H1 (cell line): ENCODE data around the gene RIPPLY1. TPM values are rescaled to one million over a fixed set of nuclear protein-coding genes. Genes with fewer than 3 reads are reported as not detected.

Experiments
- GTF2F1 ChIP-seq: IDR thresholded peaks from 2 replicates; pipeline ENCODE4 v1.6.1; 2012; ENCODE audit warnings: low read depth, low read length, improper control_type of control experiment, borderline replicate concordance
- HDAC6 ChIP-seq: IDR thresholded peaks from one replicate; pipeline ENCODE4 v1.7.1; 2012; ENCODE audit warnings: low read depth, mild to moderate bottlenecking, inconsistent platforms, low read length, moderate library complexity
- MAFK ChIP-seq: IDR thresholded peaks from 2 replicates; pipeline ENCODE4 v1.6.1; 2012; ENCODE audit warnings: low read depth, mild to moderate bottlenecking, improper control_type of control experiment, low read length
- NANOG ChIP-seq: IDR thresholded peaks from 2 replicates; pipeline ENCODE4 v1.6.1; 2011; ENCODE audit warnings: low read length, low read depth, mild to moderate bottlenecking, inconsistent platforms; ENCODE audit not compliant: insufficient read depth, poor library complexity, severe bottlenecking
- PHF8 ChIP-seq: fragments of 200-600 bp; sonication (generic); conservative IDR thresholded peaks from 2 replicates; pipeline ENCODE4 v1.7.1; 2012; ENCODE audit warnings: low read depth, mild to moderate bottlenecking, inconsistent platforms, low read length, moderate library complexity
- SIN3A ChIP-seq, 2 experiments: IDR thresholded peaks in 1 of 2; conservative IDR thresholded peaks in 1 of 2; 2 replicates each; pipeline ENCODE4 v1.6.1; 2011 to 2012; ENCODE audit warnings: low read length in 2 of 2, improper control_type of control experiment in 1 of 2, low read depth in 1 of 2, mild to moderate bottlenecking in 1 of 2
- ZNF274 ChIP-seq: IDR thresholded peaks from 2 replicates; pipeline ENCODE4 v1.7.0; 2012; ENCODE audit warnings: low read length, borderline replicate concordance; ENCODE audit errors: extremely low read depth
- polyA plus RNA-seq, 7 experiments: library from polyadenylated mRNA; depleted of rRNA in 3 of 7; stranded (reverse) in 5 of 7; unstranded in 2 of 7; fragments of >200 nt in 5 of 7; fragments of 200-250 nt in 2 of 7; gene quantifications; 1 replicate in 5 of 7; 2 replicates in 1 of 7; 4 replicates in 1 of 7; pipeline versions ENCODE4 v1.2.1 to v1.2.3, GENCODE V29; 2011 to 2013; ENCODE audit warnings: missing spikeins in 2 of 7, mixed read lengths in 2 of 7
- total RNA-seq: library from RNA; stranded (reverse); fragmentation: NEBNext Ultra II Directional; extraction: Animal tissue kit (Norgen Biotek cat#: 25700); gene quantifications from 2 replicates; pipeline ENCODE4 v1.2.1, GENCODE V29; 2021
- TF ChIP-seq, protein P1 (sequence below), 3 experiments: IDR thresholded peaks; 1 replicate in 2 of 3; 2 replicates in 1 of 3; pipeline versions ENCODE4 v1.5.1 to v1.6.1; 2011; ENCODE audit warnings: low read length in 3 of 3, mild to moderate bottlenecking in 3 of 3, inconsistent platforms in 2 of 3, low read depth in 1 of 3, moderate library complexity in 1 of 3; ENCODE audit not compliant: insufficient read depth in 1 of 3; ENCODE audit errors: control extremely low read depth in 1 of 3

The RIPPLY1 gene
- total and polyA plus RNA-seq, 2 of the 8 experiments (the other 6 are each of a cell fraction or from before 2014, with no cell fraction given): not detected

DNA sequence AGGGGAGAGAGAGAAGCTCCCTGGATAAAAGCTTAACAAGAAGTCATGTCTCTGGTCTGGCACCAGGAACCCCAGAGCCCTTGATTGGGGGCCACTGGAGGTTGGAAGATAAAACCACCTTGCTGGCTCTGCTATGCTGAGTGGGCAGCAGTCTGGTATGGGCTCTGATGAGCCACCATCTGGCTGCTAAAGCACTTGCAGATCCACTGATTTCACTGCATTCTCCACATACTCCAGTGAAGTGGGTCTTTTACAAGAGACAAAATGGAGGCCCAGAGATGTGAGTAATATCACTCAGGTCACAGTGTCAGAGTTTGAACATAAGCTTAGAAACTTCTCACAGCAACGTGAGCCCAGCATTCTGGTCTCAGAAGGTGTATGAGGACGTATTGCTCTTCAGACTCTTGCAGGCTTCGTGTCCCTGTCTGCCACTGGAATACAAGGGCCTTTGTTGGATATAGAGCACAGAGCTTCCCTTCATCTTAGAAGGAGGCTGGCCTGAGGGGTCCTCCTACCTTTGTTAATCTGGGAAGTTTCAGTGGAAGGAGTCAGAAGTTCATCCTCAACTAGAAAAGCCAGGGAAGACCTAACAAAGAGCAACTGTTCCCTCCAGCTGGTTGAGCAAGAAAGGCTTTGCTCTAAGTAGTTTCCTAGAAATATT, 28.8 kb upstream of the RIPPLY1 start (continued):
- TF ChIP-seq NANOG (no peak), SIN3A (conservative IDR thresholded peaks at IDR 0.05 in 1 of 2, IDR thresholded peaks at IDR 0.05 in 1 of 2; ENCODE audit: low read depth in 1 of 2, low read length in 2 of 2) (no peak), MAFK (no peak), PHF8 (no peak), ZNF274 (no peak), GTF2F1 (no peak), HDAC6 (no peak)
- TF ChIP-seq, protein P1, sequence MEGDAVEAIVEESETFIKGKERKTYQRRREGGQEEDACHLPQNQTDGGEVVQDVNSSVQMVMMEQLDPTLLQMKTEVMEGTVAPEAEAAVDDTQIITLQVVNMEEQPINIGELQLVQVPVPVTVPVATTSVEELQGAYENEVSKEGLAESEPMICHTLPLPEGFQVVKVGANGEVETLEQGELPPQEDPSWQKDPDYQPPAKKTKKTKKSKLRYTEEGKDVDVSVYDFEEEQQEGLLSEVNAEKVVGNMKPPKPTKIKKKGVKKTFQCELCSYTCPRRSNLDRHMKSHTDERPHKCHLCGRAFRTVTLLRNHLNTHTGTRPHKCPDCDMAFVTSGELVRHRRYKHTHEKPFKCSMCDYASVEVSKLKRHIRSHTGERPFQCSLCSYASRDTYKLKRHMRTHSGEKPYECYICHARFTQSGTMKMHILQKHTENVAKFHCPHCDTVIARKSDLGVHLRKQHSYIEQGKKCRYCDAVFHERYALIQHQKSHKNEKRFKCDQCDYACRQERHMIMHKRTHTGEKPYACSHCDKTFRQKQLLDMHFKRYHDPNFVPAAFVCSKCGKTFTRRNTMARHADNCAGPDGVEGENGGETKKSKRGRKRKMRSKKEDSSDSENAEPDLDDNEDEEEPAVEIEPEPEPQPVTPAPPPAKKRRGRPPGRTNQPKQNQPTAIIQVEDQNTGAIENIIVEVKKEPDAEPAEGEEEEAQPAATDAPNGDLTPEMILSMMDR (IDR thresholded peaks at IDR 0.05; ENCODE audit: control extremely low read depth in 1 of 3, insufficient read depth in 1 of 3, low read depth in 1 of 3, low read length in 3 of 3): no peak
- TF ChIP-seq, all 59 proteins: peak for 0
